OCI-M2 (cell line): ENCODE data around the gene CSNK1D.
A peak's percentile ranks its signal among the peaks of the same experiment; 100 is the strongest.

Experiments used
- DNase-seq: peaks from one replicate; lab custom pipeline; 2025; ENCODE audit not compliant: unreplicated experiment; lab: John Stamatoyannopoulos, UW

The CSNK1D gene

DNA sequence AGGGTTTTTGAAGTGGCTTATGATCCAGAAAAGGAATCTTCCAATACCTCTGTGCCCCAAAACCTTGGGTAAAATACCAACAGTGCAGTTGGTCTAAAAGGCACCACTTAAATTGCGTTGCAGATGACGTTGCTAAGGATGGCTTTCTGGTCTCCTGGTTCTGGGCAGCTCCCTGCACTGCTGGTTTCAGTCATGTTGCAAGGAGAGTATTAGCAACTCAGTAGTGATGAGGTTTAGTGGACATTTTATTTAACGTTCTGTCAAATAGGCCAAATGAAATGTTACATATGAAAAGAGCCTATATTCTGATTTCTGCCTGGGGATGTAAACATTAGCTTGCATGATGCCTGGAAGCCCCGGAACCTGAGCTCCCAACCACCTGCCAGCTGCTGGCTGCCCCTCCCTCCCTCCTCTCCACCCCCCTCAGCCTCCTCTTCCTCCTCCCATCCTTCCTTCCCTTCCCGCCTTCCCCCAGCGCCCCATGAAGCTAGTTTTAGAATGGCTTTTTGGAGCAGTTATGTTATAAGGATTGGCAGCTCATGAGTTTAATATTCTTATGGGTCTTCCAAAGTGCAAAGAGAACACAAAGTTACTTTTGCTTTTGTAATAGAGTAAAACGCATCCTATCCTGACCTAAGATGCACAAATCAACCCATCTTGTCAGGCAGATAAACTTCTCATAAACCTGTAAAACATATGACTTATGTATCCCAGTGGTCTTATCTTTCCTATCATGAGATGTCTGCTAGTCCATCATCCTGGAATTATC lies 23.2 kb upstream of the CSNK1D start:
- no peak for DNase-seq

DNA sequence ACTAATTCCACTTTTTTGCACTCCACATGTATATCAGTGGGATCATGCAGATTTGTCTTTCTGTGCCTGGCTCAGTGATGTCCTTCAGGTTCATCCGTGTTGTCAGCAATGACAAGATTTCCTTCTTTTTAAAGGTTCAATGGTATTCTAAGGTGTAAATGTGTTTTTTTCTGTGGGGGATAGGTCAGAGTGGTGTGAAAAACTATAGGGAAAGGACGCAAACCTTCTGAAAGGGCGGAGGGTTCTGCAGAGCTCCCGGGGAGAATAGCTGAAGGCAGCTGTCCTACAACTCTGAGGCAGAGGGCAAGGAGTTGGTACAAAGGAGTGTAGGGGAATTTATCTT lies 21.9 kb upstream of the CSNK1D start:
- DNase-seq: no peak

DNA sequence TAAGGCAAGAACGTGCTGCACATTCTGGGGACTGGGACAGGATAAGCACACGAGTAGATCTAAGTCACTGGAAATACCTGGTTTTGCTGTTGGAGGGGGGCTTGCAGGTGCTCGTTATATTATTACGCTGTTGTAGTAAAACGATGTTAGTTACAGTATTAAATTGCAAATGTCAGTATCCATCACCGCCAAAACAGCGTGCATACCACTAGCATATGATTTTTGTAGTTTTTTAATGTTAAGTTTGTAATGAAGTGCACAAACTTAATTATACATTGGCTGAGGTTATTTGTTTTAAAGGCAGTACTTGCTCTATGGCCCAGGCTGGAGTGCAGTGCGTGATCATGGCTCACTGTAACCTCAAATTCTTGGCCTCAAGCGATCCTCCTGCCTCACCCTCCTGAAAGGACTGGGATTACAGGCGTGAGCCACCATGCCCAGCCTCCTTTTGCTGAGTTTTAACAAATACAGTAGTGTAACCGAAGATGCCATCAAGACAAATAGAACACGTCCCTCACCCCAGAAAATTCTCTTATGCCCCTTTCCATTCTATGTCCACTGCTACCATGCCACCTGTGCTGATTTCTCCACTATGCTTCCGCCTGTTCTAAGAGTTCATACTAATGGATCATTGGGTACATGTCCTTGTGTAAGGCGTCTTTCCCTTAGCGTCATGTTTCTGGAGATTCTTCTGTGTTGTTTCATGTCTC lies 20.7 kb upstream of the CSNK1D start:
- no peak for DNase-seq

DNA sequence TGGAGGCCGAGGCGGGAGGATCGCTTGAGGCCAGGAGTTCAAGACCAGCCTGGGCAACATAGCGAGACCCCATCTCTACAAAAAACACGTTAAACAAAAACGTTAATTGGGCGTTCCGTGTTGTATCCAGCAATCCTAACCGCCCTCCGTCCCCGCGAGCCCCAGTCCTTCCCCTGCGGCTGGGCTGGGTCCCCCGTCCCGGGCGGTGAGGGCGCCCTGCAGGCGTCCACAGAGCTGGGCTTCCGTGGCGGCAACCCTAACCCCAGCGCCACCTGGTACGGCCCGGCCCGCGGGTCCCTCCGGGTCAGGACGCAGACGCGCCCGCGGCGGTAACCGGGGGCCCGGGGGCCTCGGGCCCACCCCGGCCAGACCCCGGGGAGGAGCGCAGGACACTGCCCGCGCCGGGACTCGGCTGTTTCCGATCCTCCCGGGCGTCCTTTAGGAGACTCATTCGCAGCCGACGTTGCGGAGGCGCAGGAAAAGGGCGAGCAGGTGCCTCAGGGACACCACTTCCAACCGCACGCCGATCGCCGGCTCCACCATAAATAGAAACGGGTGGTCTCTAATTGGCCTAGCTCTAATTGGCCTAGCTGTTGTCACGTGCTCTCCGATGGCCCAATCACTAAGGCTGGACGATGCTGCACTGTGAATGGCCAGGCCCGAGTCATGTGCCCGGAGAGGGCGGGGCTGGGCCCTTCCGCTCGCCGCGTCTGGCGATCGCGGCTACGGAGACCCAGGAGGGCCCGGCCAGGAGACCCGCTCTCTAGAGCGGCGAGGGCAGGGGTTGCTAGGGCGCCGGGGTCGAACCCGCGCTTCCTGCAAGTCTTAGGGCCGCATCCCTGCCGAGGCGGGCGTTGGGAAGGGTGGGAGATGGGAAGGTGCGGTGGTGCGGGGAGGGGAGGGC lies 19.0 kb upstream of the CSNK1D start:
- DNase-seq: peak; percentile 50

DNA sequence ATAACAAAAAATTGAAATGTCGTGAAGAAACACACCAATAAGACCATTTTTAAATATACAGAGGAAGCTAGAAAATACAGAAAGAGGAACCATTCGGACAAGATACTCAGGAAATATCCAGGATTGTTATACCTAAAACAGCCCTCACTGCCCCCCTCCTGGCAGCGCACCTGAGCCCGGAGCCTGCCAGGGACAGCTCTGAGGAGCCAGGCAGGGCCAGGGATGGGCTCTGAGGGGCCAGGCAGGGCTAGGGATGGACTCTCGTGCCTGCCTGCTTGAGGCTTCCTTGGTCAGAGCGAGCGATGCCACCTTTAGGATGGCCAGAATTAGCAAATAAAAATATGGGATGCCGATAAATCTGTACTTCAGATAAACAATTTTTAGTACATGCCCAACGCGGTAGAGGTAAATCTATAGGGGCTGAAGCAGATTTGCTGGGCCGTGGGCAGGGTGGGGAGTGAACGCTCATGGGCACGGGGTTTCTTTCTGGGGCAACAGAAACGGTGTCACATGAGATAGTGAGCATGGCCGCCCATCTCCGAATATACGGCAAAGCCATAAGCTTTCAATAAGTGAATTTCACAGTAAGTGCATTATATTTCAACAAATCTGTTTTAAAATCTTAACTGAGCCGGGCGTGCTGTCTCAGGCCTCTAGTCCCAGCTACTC lies 18.2 kb upstream of the CSNK1D start:
- DNase-seq: no peak

DNA sequence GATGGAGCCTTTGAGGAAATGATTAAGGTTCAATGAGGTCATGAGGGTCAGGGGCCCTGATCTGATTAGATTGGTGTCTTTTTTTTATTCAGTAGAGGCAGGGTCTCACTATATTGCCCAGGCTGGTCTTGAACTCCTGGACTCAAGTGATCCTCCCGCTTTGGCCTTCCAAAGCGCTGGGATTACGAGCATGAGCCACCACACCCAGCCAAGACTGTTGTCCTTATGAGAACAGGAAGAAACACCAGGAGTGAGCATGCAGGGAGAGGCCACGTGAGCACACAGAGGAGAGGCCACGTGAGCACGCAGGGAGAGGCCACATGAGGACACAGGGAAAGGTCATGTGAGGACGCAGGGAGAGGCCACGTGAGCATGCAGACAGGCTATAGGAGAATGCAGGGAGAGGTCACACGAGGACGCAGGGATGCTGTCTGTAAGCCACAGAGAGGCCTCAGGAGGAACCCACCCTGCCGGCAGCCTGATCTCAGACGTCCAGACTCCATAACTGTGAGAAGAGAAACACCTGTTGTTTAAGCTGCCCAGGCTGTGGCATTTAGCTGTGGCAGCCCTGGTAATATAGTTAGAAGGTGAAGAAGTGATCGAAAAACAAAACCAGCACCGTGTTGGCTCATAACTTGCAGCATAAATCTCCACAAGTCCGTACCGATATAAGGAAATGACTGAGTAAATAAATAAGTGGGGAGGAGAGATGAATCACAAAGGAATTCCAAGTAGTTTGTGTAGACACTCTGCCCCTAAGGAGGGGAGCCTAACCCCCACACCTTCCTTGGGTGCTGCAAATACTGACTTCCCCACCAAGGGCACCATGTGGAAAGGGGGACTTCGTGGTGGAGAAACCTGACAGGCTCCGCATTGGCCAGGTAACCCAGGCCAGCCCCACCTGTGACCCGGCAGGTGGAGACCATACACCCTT lies 14.6 kb upstream of the CSNK1D start:
- DNase-seq: no peak

DNA sequence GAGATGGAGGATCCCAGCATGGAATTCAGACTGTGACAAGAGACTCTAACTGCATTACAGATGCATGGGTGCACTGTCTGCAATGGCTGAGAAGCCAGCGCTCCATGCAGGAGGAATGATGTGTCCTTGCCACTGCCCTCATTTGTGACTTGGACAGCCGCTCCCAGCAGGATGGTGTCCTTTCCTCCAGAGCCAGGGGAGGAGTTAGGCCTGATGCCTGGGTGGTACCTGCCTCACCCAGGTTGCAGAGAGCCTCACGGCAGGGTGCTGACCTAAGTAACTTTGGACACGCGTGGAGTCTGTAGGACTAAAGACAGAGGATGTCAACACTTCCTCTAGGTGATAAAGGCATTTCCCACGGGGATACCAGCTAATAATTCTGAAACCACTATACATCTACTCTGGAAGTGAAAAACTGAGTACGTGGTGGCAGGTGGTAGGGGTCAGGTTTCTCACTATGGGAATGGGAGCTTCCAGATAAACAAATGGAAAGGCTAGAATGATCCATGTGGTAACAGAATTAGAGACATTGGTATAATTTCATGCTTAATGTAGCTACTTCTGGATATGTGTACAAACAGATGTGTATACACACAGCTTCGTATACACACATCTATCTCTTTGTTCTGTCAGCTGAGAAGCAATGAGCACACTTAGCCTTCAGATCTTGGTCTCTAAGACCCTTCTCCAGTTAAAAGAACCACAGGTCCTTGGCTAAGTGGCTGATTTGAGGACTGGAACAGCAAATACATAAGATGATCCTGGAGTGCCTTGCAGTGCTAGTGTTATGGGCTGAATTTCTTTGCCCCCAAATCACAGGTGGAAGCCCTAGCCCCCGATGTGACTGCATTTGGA lies 13.7 kb upstream of the CSNK1D start:
- DNase-seq: no peak

DNA sequence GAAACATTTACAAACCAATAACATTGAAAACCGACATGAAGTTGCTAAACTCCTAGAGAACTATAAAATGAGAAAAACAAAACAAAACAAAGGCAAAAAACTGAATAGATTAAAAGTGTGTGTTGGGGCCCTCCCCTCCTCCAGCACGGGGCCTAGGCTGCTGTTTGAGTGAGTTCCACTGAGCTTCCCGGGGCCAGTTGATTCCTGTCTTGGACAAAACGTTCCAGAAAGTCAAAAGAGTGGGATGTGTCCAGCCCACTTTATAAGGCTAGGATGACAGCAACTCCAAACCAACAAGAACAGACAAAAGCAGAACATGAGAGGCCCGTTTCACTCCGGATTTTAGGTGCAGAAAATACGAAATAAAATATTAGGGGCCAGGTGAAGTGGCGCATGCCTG lies 11.6 kb upstream of the CSNK1D start:
- no peak for DNase-seq

DNA sequence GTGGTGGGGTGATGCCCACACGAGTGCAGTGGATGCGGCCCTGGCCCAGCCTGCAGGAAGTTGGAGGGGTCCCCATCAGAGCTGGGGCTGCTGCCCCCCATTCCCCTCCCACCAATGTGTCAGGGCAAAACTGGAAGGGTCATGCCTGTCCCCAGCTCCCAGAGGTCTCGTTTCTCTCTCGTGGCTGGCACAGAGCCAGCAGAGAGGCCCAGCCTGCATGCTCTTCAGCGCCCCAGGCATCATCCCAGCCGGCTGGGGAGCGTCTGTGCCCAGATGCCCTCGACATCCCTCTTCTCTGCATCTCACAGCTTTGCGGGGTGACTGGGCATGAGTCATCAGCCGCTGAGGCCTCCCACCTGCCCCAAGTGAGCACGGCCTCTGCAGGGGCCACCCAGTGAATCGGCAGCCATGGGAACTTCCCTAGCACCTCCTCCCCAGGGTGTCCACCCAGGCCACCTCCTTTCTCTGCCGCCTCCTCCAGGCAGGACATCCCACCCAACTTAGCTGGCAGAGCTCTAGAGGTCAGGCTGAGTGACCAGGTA lies 9.8 kb upstream of the CSNK1D start:
- no peak for DNase-seq

DNA sequence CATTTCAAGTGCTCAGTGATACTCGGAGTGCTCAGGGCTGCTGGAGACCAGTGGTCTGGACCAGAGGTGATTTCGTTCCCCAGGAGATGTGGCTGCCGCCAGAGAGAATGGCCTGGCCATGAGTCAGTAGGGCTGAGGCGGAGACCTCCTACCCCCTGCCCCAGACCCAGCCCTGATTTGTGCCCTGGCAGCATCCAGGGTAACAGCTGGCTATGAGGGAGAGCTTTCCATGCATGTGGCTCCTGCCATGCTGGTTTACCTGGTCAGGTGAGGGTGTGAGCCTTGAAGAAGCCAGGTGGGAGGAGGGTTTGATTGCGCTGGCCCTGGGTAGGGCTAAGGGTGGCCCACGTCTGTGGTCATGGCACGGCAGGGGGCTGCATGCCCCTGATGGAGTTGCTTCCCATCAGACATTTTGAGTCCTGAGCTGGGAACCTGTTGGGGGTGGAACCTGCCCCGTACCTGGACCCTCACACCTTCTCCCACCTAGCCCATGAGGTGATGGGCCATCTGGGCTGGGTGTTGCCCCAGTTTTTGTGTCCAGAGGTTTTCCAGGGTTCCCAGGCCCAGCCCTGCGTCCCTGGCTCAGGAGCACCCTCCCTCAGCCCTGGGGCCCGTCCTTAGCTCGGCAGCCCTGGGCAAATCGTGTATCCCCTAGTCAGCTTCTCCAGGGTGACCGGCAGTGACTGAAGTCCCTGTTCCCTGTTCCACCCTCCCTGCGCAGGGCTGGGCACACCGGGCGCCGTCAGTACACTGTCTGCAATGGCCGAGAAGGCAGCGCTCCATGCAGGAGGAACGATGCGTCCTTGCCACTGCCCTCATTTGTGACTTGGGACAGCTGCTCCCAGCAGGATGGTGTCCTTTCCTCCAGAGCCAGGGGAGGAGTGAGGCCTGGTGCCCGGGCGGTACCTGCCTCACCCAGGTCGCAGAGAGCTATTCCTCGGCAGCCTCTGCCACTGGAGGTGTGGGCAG lies 9.0 kb upstream of the CSNK1D start:
- no peak for DNase-seq

DNA sequence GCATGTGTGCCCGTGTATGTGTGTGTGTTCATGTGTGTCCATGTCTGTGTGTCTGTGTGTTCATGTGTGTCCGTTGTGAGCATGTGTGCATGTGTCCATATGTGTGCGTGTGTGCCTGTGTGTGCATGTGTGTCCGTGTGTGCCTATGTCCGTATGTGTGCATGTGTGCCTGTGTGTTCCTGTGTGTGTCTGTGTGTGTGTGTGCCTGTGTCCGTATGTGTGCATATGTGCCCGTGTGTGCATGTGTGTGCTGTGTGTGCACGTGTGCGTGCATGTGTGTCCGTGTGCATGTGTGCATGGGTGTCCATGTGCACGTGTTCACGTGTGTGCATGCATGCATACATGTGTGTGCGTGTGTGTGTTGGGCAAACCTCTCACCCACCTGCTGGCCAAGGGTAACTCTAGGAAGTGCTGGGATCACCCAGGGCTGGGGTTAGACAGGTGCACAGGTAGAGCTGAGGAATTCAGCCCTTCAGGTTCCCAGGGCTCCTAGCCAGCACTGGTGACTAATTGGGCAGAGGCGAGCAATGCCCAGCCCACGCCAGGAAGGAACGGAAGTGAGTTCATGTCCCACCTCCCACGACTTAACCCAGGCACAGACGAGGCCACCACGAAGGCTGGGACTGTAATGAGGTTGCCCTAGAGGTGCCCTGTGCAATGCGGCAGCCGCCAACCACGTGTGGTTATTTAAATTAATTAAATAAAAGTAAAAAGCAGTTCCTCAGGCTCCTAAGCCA lies 8.2 kb upstream of the CSNK1D start:
- DNase-seq: no peak

DNA sequence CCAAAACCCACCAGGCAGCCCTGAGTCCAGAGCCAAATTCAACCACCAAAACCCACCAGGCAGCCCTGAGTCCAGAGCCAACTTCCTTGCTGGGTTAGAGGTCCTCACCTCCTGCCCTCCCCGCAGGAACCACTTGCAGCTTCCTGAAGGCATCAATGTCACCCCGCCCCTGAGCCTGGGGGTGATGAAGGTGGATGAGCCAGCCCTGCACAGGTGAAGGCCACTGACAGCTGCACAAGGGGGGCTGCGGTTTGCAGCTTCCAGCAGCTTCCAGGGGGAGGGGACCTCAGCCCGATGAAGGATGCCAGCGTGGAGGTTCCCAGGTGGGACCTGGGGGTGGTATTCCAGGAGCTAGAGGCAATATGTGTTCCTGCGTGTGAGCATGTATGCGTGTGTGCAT lies 7.6 kb upstream of the CSNK1D start:
- DNase-seq: no peak

DNA sequence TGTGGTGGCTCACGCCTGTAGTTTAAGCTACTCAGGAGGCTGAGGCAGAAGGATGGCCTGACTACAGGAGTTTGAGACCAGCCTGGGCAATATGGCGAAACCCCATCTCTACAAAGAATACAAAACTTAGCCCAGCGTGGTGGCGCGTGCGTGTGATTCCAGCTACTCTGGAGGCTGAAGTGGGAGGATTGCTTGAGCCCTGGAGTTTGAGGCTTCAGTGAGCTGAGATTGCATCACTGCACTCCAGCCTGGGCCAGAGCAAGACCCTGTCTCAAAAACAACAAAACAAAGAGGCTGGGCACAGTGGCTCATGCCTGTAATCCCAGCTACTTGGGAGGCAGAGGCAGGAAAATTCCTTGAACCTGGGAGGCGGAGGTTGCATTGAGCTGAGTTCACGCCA lies 7.0 kb upstream of the CSNK1D start:
- DNase-seq: no peak

DNA sequence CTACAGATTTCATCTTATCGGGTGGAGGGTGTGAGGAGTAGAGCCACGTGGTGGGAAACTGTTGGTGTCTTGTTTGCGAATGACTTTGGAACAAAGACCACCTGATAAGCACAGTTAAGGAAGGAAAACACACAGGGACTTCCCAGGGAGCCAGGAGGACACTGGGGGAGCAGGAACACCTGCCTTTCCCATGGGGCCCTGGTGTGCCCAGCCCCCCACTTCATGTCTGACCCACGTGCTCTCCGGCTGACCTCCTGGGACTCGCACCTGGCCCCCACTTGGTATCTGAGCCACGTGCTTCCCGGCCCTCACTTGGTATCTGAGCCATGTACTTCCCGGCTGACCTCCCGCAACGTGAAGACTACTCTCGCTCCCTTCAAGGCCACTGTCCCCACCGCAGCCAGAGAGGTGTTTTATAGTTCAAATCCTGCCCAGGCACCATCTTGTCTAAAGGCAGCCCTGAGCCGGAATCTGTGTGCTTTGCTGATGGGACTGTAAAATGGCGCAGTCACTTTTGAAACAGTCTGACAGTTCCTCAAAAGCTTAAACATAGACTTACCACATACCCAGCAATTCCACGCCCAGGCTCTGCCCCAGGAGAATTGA lies 5.4 kb upstream of the CSNK1D start:
- DNase-seq: no peak

DNA sequence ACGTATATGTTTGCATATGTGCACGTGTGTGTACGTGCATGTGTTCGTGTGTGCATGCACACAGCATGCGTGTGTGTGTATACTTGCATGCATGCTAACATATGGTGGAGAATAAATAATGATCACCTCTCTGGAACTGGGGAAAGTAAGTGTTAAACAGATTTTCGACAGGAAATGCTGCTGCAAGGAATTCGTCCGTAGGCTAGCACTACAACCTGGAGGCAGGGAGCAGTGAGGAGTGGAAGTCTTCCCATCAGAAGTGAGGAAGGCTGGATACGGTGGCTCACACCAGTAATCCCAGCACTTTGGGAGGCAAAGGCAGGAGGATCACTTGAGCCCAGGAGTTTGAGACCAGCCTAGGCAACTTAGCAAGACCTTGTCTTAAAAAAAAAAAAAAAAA lies 4.8 kb upstream of the CSNK1D start:
- no peak for DNase-seq

DNA sequence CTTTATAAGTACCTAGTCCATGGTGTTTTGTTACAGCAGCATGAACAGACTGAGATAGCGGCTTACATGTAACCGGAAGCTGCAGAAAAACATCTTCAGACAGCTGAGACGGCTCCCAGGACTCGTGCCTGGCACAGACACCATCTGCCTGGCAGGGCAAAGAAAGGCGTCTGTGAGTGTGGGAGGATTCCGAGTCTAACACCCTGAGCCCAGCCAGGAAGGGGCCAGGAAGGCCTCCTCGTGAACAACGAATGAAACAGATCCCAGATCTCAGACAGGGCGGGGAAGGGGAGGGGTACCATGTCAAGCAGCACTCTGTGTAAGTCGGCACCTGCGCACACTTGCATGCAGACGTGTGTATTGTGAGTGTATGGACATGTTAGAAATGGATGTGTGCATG lies 4.4 kb upstream of the CSNK1D start:
- DNase-seq: no peak

DNA sequence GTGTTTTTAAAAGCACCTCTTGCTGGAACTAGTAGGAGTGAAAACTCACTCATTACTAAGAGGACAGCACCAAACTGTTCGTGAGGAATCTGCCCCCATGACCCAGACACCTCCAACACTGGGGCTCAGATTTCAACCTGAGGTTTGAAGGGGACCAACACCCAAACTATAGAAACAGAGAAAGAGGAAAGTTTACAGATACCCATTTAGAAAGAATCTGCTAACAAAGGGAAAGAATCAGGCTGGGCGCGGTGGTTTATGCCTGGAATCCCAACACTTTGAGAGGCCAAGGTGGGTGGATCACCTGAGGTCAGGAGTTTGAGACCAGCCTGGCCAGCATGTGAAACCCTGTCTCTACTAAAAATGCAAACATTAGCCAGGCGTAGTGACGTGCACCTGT lies 3.4 kb upstream of the CSNK1D start:
- no peak for DNase-seq
